HG03159 (cell line): Measurements from ENCODE around the gene NFILZ.
"Not testable (repeated sequence)": the region's sequence is repeated elsewhere in the genome, so short reads cannot be mapped to it uniquely, and the experiment has no call there.

Experiments
- ATAC-seq: cut with Tn5 transposase; IDR thresholded peaks from one replicate; pipeline ENCODE4 v1.9.1; 2021; ENCODE audit warnings: mild to moderate bottlenecking, moderate library complexity; ENCODE audit not compliant: unreplicated experiment

Gene NFILZ

GRCh38 chr19:8611391-8611876 lies 19.0 kb upstream of the NFILZ start:
- no peak for ATAC-seq

- no peak for ATAC-seq
Measured at GRCh38 chr19:8611877-8612806, 18.3 kb upstream of the NFILZ start.

GRCh38 chr19:8612807-8613171 lies 17.6 kb upstream of the NFILZ start:
- ATAC-seq = no peak

- ATAC-seq = no peak
Measured at GRCh38 chr19:8614455-8614854, 16.0 kb upstream of the NFILZ start.

GRCh38 chr19:8615024-8615423 lies 15.4 kb upstream of the NFILZ start:
- no peak for ATAC-seq

GRCh38 chr19:8615813-8616596 lies 14.4 kb upstream of the NFILZ start:
- no peak for ATAC-seq

GRCh38 chr19:8616861-8617260 lies 13.6 kb upstream of the NFILZ start:
- ATAC-seq = no peak

DNA sequence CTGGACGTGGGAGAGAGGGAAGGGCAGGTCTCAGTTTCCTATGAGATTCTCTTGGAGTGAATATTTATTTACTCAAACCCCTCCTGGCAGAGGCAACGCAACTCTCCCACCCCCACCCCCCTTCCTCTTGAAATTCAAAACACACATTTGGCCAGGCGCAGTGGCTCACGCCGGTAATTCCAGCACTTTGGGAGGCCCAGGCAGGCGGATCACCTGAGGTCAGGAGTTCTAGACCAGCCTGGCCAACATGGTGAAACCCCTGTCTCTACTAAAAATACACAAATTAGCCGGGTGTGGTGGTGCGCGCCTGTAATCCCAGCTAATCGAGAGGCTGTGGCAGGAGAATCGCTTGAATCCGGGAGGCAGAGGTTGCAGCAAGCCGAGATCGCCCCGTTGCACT lies 13.1 kb upstream of the NFILZ start:
- ATAC-seq = not testable (repeated sequence)

DNA sequence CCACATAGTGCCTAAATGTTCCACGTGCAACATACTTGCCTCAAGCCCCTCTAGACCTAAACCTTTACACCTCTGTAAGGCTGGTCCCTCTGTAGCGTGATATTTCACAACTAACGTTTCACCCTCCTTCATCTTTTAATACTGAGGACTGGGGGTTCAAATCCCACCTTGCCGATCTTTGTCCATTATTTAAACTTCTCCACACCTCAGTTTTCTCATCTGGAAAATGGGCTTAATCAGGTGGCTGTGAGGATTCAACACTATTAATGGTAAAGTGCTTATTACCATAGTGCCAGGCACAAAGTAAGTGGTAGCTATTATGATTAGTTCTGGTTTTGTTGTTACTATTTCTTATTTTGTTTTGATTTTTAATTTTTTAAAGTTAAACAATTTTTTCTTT lies 12.4 kb upstream of the NFILZ start:
- ATAC-seq = no peak

DNA sequence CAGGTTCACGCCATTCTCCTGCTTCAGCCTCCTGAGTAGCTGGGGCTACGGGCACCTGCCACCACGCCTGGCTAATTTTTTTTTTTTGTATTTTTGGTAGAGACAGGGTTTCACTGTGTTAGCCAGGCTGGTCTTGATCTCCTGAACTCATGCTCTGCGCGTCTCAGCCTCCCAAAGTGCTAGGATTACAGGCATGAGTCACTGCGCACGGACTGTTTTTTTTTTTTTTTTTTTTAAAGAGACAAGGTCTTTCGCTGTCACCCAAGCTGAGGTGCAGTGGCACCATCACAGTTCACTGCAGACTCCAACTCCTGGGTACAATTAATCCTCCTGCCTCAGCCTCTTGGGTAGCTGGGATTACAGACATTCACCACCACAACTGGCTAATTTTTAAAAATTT lies 11.7 kb upstream of the NFILZ start:
- no peak for ATAC-seq

- not testable (repeated sequence) for ATAC-seq
Measured at GRCh38 chr19:8622886-8623285, 7.5 kb upstream of the NFILZ start.

DNA sequence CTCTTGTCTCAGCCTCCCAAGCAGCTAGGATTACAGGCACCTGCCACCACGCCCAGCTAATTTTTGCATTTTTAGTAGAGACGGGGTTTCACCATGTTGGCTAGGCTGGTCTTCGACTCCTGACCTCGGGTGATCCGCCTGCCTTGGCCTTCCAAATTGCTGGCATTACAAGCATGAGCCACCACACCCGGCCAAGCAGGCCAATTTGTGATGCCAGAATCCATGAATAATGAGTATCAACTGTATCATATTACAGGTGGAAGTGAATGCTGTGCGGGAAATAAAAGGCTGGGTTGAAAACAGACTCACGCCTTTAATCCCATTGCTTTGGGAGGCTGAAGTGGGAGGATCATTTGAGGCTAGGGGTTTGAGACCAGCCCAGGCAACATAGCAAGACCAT lies 3.6 kb upstream of the NFILZ start:
- ATAC-seq = no peak

- no peak for ATAC-seq
Measured at GRCh38 chr19:8629184-8629583, 1.2 kb upstream of the NFILZ start.

DNA sequence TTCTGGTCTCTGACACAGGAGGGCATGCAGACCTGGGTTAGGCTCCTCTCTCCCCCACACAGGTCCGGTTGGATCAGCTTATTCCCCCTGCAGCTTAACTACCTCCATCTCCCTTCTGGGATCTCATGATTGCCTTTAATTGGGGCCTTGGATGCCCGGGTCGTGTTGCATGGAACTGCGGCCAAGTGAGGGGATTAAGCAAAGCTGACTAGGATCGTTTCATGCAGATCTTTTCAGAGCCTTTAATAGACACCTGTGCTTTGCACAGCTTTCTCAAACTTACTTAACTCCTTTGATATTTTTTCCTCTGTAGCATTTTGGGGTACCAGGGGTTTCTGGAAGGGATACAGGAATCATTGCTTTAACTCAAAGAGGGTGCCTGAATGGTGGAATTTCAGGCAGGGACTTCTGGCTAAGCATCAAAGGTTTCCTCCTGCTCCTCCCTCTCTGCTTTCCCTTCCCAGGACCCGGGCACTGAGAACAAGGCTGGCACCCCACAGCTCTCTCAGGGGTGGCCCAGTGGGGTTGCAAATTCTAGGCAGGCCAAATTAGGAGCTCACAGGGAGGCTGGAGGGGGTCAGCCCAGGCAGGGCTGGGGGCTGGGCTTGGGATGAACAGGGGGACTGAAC lies 477 bp downstream of the NFILZ start:
- no peak for ATAC-seq

DNA sequence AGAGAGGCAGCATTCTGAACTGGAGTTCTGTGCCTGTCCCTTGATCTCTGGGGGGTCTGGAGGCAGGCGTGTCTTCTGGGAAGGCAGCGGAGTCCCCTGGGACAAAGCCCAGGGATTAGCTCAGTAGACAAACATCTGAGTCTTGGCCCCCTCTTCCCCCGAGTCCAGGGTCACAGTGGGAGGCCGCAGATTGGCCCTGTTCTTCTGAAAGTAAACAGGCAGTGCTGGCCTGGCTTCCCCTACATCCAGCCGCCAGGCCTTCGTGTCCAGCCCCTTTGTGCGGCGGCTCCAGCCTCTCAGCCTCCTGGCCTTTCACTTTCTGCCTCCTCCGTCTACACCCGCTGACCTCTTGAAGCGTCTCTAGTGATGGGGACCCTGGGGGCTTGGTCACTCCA lies 989 bp downstream of the NFILZ start:
- no peak for ATAC-seq

DNA sequence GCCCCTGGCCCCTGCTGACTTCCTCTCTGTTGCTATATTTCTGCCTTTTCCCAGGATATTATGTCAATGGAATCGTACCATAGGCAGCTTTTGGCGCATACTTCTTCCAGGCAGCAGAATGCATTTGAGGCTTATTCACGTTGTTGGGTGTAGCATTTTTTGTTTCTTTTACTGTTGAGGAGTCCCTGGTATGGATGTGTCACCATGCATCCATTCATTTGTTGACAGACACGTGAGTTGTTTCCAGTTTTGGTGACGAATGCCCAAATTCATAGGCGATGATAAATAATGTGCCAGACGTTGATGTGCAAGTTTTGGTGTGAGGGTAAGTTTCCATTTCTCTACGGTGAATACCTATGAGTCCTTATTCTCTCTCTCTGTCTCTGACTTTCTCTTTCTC lies 5.0 kb downstream of the NFILZ start:
- no peak for ATAC-seq

DNA sequence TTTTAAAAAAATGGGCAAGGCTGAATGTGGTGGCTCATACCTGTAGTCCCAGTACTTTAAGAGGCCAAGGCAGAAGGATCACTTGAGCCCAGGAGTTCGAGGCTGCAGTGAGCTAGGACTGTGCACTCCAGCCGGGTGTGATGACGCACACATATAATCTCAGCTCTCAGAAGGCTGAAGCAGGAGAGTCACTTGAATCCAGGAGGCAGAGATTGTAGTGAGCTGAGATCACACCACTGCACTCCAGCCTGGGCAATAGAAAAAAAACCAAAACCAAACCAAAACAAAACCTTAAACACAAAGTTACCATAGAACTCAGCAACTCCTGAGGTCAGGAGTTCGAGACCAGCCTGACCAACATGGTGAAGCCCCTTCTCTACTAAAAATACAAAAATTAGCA lies 6.6 kb downstream of the NFILZ start:
- not testable (repeated sequence) for ATAC-seq

DNA sequence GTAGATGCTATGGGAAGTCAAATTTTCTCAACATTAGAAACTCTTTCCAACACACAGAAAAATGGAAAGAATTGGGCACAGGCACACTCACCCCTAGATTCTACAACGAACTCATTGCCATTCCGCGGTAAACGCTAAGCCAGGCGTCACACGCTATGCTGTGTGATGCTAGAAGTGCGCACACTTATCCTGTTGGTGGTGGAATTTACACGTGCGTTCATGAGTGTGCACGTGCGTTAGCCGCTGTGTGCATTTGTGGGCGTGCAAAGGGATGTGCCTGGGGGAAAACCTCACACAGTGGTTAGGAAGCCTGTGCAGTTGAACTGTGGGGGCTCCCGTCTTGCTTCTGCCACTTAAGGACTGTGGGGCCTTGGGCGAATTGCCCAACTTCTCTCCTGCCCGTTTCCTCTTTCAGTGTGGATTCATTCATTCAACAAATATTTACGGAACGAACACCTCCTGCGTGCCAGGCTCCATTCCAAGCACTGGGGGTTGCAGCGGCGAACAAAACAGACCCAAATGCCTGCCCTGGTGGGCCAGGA lies 7.7 kb downstream of the NFILZ start:
- no peak for ATAC-seq

DNA sequence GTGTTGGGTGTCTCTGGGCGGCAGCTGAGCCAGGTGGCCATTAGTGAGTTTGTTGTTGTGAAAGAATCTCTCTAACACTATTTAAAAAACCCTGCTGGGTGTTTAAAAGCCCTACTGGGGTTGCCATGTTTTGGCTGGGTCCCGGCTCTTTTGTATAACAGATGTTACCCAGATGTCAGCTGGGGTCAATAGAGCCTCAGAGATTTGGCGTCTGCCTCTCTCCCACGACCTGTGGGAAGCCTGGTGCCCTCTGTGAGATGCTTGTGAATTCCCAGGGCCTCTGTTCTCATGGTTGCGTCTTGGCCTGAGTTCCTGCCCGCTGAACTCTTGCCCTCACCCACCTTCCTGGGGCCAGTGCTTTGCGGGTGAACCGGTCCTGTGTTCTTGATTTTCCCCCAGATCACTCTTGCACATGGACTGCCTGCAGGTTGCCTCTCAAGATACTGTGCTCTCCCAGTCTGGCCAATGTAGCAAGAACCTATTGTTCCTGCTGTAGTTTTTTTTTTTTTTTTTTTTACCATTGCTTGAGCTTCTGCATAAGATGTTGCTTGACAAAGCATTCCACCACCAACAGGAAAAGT lies 9.5 kb downstream of the NFILZ start:
- no peak for ATAC-seq

DNA sequence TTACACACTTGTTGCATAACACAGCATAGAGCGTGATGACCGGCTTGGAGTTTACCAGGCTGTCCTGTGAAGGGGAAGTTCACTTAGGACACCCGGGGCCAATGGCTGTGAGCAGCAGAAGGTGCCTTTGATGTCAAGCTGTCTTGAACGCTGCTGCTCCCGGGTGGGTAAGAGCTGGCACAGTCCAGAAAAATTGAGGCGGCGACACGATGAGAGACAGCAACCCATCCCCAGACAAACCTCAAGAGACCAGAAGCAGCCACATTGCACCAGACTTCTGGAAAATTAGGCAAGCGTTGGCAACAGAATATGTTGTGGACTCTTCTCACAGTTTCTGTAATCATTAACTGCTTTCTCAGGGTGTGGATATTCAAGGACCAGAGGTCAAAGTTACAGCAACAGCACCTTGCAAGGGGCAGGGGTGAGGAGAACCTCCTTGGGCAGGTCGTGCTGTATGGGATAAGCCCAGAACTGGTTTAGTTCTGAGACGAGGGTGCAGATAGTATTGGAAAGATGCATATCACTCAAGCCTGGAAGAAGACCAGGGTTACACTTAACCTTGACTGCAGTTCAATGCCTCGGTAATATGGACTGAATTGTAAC lies 10.1 kb downstream of the NFILZ start:
- no peak for ATAC-seq
